DMS53 treated with DMSO at 0.1 percent for 48 hours (cell line): ENCODE data around the gene IRX3.
"Not testable (repeated sequence)": the region's sequence is repeated elsewhere in the genome, so short reads cannot be mapped to it uniquely, and the experiment has no call there.

Source experiments
- DNase-seq: peaks from one replicate; lab custom pipeline; 2025; ENCODE audit not compliant: unreplicated experiment; lab: John Stamatoyannopoulos, UW

The IRX3 gene

DNA sequence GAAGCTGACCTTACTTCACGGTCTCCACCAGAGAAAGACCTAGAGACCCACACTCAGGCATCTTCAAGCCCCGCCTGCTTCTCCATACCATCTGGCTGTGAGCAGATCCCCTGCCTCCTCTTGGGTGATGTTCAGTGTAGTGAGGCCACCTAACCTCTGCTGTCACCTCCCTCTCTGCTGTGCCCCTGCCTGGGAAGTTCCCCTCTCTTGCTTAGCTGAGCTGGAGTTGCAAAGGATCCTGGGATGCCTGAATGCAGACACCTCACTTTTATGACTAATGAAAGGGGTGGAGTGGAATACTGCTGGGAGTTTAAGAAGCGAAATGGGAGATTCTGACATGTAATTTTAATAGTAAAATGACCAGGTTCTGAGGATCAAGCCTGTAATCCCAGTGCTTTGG lies 5.8 kb downstream of the IRX3 start:
- DNase-seq = no peak

- DNase-seq = no peak
Measured at GRCh38 chr16:54277845-54278703, 8.5 kb downstream of the IRX3 start.

DNA sequence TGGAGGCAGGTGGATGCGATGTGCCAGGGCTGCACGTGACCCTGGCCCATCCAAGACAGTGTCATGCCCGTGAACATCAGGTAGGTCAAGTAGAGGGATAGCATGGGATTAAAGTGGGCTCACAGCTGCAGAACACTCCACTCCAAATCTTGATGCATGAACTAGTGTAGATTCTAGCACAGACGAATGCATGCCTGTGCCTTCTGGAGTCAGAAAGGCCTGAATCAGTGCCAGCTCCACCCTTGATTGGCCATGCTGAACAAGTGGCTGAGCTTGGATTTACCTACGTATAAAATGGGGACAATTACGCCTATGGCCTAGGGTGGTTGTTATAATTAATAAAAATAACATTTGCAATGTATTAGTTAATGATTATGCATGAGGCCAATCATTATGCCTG lies 10.6 kb downstream of the IRX3 start:
- no peak for DNase-seq

- no peak for DNase-seq
Measured at GRCh38 chr16:54273566-54273965, 13.0 kb downstream of the IRX3 start.

GRCh38 chr16:54270711-54271110 lies 15.9 kb downstream of the IRX3 start:
- no peak for DNase-seq

- no peak for DNase-seq
Measured at GRCh38 chr16:54269461-54269860, 17.1 kb downstream of the IRX3 start.

DNA sequence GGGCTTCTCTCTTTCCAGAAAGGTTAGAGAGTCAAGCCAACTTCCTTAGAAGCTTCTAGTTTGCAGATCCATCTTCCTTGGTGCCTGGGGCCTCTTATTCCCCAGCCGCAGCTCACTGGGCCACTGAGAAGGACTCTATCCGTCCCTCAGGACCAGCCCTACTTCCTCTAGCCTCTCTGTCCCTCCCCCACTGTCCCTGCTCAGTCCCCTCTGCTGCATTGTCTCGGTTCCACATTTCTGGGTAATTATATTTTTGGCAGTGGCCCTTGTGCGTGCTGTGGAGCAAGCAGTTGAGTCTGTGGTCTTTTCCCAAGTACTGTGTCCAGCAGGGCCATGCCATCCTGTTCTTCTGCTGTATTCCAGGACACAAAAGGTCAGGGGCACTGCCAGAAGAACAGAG lies 17.8 kb downstream of the IRX3 start:
- no peak for DNase-seq

DNA sequence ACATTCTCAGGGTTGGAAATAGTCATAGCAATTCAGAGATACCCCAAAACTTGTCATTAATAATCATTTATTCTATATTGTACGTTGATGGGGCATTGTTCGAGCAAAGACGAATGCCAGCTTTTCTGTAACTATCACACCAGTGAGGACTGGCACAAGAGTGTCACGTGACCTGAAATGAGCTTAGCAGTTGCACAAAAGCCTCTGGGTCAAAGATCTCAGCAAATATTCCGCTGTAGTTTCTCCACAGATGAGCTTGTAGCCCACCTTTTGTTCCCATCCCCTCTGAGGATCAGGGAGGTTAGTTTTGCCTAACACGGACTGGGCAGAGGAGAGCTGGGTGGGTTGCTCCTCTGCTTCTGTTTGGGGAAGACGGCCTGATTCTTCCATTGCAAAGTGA lies 18.2 kb downstream of the IRX3 start:
- no peak for DNase-seq

DNA sequence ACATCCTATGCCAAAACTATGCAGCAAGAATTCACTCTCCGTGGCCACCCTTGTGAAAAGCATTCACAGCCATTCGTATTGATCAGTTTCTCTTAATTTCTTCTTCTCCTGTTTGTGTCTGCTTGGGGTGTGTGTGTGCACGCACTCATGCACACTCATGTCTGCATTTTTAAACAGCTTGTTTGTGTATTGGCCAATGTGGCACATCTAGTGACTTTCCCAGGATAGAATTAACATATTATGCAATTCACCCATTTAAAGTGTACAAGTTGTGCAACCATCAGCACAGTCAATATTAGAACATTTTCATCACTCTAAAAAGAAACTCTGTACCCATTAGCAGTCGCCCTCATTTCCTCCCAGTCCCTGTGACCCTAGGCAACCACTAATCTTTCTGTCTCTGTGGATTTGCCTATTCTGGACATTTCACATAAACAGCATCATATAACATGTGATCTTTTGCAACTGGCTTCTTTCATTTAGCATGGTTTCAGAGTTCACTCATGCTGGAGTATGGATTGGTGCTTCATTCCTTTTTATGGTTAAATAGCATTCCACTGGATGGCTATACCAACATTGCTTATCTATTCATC lies 20.1 kb downstream of the IRX3 start:
- no peak for DNase-seq

GRCh38 chr16:54265575-54266107 lies 20.9 kb downstream of the IRX3 start:
- DNase-seq = peak; percentile 69

GRCh38 chr16:54253118-54253517 lies 33.5 kb downstream of the IRX3 start:
- DNase-seq = no peak

DNA sequence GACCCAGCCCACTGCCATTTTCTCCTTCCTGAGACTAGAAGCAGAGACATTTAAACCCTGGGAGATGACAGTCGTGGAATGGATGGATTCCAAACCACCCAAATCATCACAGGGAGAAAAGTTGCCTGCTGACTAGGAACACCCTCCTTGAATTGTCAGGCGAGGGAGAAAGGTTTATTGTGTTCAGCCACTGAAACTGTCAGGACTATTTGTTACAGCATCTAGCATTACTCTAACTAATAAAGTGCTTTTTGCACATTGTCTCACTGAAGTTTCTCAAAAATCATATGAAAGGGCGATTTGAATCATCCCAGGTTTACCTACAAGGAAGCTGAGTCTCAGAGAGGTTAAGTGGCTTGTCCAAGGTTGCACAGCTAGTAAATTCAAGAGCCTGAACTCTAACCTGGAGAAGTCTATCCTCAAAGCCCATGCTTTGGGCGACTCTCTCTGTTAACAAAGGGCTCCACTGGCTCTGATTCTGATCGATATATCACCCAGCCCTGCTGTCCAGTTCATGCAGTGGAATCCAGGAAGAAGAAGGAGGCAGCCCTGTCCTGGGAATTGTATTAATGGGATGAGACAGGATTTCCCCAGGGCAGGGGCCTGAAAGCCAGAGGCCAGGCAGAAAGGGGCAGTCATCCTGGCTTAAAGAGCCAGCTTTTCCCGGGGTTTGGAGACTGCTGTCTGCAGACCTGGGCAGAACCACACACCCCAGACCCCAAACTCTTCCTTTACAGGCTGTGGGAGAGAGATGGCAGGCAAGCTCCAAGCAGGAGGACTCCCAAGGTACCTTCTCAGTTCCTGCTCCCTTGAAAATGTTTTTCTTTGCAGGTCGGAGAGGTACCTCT lies 37.5 kb downstream of the IRX3 start:
- no peak for DNase-seq

DNA sequence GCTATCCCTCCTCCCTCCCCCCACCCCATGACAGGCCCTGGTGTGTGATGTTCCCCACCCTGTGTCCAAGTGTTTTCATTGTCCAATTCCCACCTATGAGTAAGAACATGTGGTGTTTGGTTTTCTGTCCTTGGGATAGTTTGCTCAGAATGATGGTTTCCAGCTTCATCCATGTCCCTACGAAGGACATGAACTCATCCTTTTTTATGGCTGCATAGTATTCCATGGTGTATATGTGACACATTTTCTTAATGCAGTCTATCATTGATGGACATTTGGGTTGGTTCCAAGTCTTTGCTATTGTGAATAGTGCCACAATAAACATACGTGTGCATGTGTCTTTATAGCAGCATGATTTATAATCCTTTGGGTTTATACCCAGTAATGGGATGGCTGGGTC lies 38.9 kb downstream of the IRX3 start:
- not testable (repeated sequence) for DNase-seq

GRCh38 chr16:54246454-54246821 lies 40.1 kb downstream of the IRX3 start:
- DNase-seq = no peak

DNA sequence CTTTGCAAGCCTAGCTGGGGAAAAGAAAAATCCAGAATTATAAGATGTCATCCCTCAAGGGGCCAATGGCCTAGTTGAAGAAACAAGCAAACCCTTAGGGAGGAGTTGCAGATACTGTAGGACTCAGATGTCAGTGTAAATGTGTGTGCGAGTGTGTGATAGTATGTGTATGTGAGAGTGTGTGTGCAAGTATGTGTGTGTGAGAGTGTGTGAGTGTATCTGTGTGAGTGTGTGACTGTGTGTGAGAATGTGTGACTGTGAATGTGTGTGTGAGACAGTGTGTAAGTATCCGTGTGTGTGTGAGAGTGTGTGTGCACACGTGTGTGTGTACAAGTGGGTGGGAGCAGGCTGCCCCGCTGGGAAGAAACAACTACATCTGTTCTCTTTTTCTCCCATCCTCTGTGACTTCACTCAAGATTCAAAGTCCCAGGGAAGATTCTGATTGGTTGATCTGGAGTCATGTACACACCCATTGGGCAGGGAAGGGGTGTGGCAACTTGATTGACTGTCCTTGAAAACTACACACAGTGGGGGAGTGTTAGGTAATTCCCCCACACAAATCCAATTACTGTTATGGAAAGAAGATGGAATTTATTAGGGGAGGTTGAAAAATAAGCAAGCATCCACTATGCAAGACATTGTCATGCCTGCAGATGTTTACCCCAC lies 40.7 kb downstream of the IRX3 start:
- DNase-seq = no peak

DNA sequence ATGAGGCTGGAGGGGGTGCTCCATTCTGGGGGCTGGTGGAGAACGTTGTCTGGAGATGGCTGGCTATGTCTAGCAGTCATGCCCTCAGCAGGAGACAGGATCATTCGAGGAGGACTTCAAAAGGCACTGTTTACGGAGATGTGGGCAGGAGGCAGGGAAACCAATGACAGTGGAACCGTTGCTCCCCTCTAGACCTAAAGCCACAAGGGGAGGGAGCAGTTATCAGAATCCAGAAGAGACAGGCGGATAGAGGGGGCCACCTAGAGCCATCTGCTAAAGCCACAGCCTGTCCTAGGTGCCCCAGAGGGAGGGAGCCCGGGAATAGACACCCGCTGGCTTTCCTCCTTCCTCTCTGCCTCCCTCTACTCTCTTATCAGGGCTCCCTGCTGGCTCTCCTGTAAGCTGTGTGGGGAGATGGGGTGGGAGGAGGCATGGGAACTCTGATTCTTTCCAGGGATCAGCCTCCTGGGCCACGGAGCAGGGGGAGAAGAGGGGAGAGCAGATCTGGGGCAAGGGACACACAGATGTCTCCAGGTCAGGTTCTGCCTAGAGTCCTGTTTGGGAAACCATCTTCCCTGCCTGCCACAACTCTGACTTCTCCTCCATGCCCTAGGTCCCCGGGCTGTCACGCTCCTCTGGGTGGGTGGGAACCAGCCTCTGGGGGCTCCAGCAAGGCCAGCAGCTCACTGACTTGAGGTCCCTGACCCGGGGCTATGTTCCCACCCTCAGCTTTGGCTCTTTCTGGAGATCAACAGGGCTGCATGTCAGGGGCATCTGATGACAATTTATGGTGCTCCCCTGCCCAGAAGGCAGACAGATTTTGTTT lies 42.3 kb downstream of the IRX3 start:
- DNase-seq = no peak

DNA sequence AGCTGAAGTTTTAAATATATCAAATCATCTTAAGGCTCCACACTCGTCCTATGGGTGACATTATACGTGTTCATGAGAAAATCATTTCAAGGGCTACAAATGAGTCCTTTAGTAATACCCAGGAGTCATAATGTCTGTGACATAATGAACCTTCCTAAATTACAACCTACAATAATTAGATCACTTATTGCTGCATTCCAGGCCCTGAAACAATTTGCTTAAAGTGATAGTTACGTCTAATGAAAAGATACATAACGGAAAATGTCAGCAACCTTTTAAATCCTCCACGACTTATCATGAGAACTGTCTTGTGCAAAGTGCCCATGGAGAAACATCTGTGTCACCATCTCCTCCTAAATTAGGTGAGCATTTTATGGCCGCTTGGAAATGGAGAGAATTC lies 43.4 kb downstream of the IRX3 start:
- no peak for DNase-seq

DNA sequence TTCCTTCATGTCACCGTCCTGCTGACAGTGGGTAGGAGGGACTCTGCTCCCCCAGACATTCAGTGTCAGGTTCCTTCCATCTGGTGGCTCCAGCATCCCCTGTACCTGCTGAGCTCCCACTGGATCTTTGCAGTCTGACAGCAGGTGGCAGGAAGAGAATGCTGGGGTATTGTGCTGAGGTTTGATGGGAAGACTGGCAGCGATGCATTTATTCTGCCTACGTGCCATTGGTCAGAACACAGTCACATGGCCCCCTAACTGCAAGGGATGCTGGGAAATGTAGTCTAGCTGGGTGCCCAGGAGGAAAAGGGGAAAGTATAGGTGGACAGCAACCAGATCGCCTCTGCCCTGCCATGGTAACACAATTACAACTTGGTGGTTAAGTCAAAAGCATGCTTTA lies 44.4 kb downstream of the IRX3 start:
- DNase-seq = no peak

DNA sequence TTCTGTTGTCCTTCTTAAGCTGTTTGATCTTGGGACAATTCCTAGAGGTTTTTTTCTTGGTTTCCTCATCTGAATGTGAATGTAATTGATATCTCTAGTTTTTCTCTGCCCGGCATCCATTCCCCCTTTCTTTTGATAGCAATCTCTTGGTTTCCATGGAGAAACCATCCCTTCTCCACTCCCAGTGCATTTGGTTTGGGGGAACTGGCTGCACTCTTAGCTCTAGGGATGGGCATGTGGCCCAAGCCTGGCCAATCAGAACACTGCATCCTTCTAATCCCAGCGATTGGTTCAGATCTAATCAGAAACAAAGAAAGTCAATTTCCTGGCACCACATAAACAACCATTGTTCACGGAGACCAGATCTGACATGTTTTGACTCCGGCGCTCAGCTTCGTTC lies 45.1 kb downstream of the IRX3 start:
- DNase-seq = no peak
